GM18861 (cell line): ENCODE measurements around the gene SPDYC.

Source experiments
- ATAC-seq: cut with Tn5 transposase; IDR thresholded peaks from one replicate; pipeline ENCODE4 v1.9.1; 2021; ENCODE audit not compliant: unreplicated experiment

The SPDYC gene

GRCh38 chr11:65204646-65205601 is 34.9 kb downstream of the SPDYC start:
- no peak for ATAC-seq

GRCh38 chr11:65205602-65205967 is 35.6 kb downstream of the SPDYC start:
- ATAC-seq = no peak

GRCh38 chr11:65206441-65206841 is 36.4 kb downstream of the SPDYC start:
- ATAC-seq = no peak

- no peak for ATAC-seq
Measured at GRCh38 chr11:65206901-65207300, 36.9 kb downstream of the SPDYC start.

- ATAC-seq = no peak
Measured at GRCh38 chr11:65207918-65208784, 38.1 kb downstream of the SPDYC start.

- no peak for ATAC-seq
Measured at GRCh38 chr11:65208785-65209710, 39.0 kb downstream of the SPDYC start.

GRCh38 chr11:65209711-65210360 is 39.8 kb downstream of the SPDYC start:
- no peak for ATAC-seq

GRCh38 chr11:65210361-65210731 is 40.3 kb downstream of the SPDYC start:
- no peak for ATAC-seq

- no peak for ATAC-seq
Measured at GRCh38 chr11:65210748-65211147, 40.7 kb downstream of the SPDYC start.

- ATAC-seq = no peak
Measured at GRCh38 chr11:65211293-65212105, 41.5 kb downstream of the SPDYC start.

- ATAC-seq = no peak
Measured at GRCh38 chr11:65212226-65212801, 42.3 kb downstream of the SPDYC start.

GRCh38 chr11:65213322-65214211 is 43.5 kb downstream of the SPDYC start:
- no peak for ATAC-seq

GRCh38 chr11:65214212-65214845 is 44.3 kb downstream of the SPDYC start:
- ATAC-seq = no peak

- ATAC-seq = no peak
Measured at GRCh38 chr11:65215441-65216076, 45.5 kb downstream of the SPDYC start.

GRCh38 chr11:65216830-65217229 is 46.8 kb downstream of the SPDYC start:
- no peak for ATAC-seq

- no peak for ATAC-seq
Measured at GRCh38 chr11:65217441-65218423, 47.7 kb downstream of the SPDYC start.
